WTC11 (cell line): Measurements from ENCODE around the gene TMEM18. TPM values are rescaled to one million over a fixed set of nuclear protein-coding genes. Genes with fewer than 3 reads are reported as not detected.

ENCODE experiments used
- ATAC-seq: fragments of 200-7000 bp; cut with Tn5 transposase; 2 replicates; pipeline ENCODE4 v1.10.0; 2021; ENCODE audit warnings: mild to moderate bottlenecking, moderate library complexity
- CTCF ChIA-PET: fragments of 300-600 bp; sonication (Branson Sonifier 250); formaldehyde crosslinking; loops from one replicate; lab custom pipeline; 2021; ENCODE audit warnings: antibody characterized with exemption; lab: Charles Lee
- POLR2A ChIA-PET: fragments of 350-600 bp; sonication (Branson Sonifier 250); formaldehyde crosslinking; loops from one replicate; lab custom pipeline; 2021; ENCODE audit warnings: antibody characterized with exemption; lab: Charles Lee
- DNase-seq: peaks from one replicate; pipeline ENCODE4 v3.0.0; 2021; ENCODE audit warnings: low spot score
- H3K27ac Mint-ChIP-seq: 2 replicates; pipeline ENCODE4 v1.8.0; 2021; ENCODE audit warnings: mixed read lengths
- H3K27me3 Mint-ChIP-seq: 2 replicates; pipeline ENCODE4 v1.8.0; 2021; ENCODE audit warnings: low read depth, mild to moderate bottlenecking, moderate library complexity, mixed read lengths
- H3K36me3 Mint-ChIP-seq: 2 replicates; pipeline ENCODE4 v1.8.0; 2021; ENCODE audit warnings: mixed read lengths
- H3K4me1 Mint-ChIP-seq: 2 replicates; pipeline ENCODE4 v1.8.0; 2022; ENCODE audit warnings: mixed read lengths
- H3K4me3 Mint-ChIP-seq: 2 replicates; pipeline ENCODE4 v1.8.0; 2021; ENCODE audit warnings: mild to moderate bottlenecking, moderate library complexity, mixed read lengths
- H3K9me3 Mint-ChIP-seq: 2 replicates; pipeline ENCODE4 v1.8.0; 2021; ENCODE audit warnings: mixed read lengths
- AR ChIP-seq: fragments of 250-450 bp; sonication (Bioruptor Pico); IDR thresholded peaks from 2 replicates; pipeline ENCODE4 v1.9.0; 2021; ENCODE audit warnings: mild to moderate bottlenecking
- ARID4B ChIP-seq: sonication (generic); formaldehyde crosslinking; IDR thresholded peaks from 2 replicates; pipeline ENCODE4 v1.8.0; 2023; ENCODE audit warnings: missing genetic modification reagents, mild to moderate bottlenecking, borderline replicate concordance
- MAX ChIP-seq: sonication (generic); formaldehyde crosslinking; IDR thresholded peaks from 2 replicates; pipeline ENCODE4 v1.8.0; 2022; ENCODE audit warnings: mild to moderate bottlenecking, missing genetic modification reagents
- MLX ChIP-seq: sonication (generic); formaldehyde crosslinking; IDR thresholded peaks from 2 replicates; pipeline ENCODE4 v1.8.1; 2023; ENCODE audit warnings: mild to moderate bottlenecking, missing genetic modification reagents, moderate library complexity
- SP1 ChIP-seq: sonication (generic); formaldehyde crosslinking; conservative IDR thresholded peaks from 2 replicates; pipeline ENCODE4 v1.8.1; 2022; ENCODE audit warnings: missing genetic modification reagents
- TEAD4 ChIP-seq: sonication (generic); formaldehyde crosslinking; IDR thresholded peaks from 2 replicates; pipeline ENCODE4 v1.8.0; 2022; ENCODE audit warnings: mild to moderate bottlenecking, missing genetic modification reagents
- USF1 ChIP-seq: sonication (generic); formaldehyde crosslinking; IDR thresholded peaks from 2 replicates; pipeline ENCODE4 v1.8.0; 2022; ENCODE audit warnings: mild to moderate bottlenecking, missing genetic modification reagents
- USF2 ChIP-seq: sonication (generic); formaldehyde crosslinking; IDR thresholded peaks from 2 replicates; pipeline ENCODE4 v1.8.1; 2023; ENCODE audit warnings: mild to moderate bottlenecking, missing genetic modification reagents, moderate library complexity
- ZNF263 ChIP-seq: sonication (generic); formaldehyde crosslinking; IDR thresholded peaks from 2 replicates; pipeline ENCODE4 v1.8.1; 2022; ENCODE audit warnings: low read depth, mild to moderate bottlenecking, moderate library complexity, missing genetic modification reagents
- ZNF317 ChIP-seq: sonication (generic); formaldehyde crosslinking; IDR thresholded peaks from 2 replicates; pipeline ENCODE4 v1.8.1; 2023; ENCODE audit warnings: low read depth, mild to moderate bottlenecking, moderate library complexity, missing genetic modification reagents, borderline replicate concordance
- ZNF416 ChIP-seq: fragments of 250-450 bp; sonication (Bioruptor Pico); IDR thresholded peaks from 2 replicates; pipeline ENCODE4 v1.9.0; 2021; ENCODE audit warnings: mild to moderate bottlenecking, inconsistent platforms
- ZNF423 ChIP-seq: fragments of 250-450 bp; sonication (Bioruptor Pico); IDR thresholded peaks from 2 replicates; pipeline ENCODE4 v2.1.2; 2022; ENCODE audit warnings: mild to moderate bottlenecking, moderate library complexity
- total RNA-seq: library from RNA; stranded (reverse); gene quantifications from 3 replicates; pipeline ENCODE4 v1.2.3, GENCODE V29; 2021

Gene TMEM18
- total RNA-seq, 1 experiment from 2014 or later: 24.0 TPM

- DNase-seq: no peak
- H3K9me3 Mint-ChIP-seq: no peaks in the 10 kb centered on the region
- POLR2A ChIA-PET: interaction anchor here (0.6 kb wide), 1 partner anchor 13 kb away, joined by 3 read pairs; no protein-coding TSS in a partner anchor
- H3K27ac Mint-ChIP-seq: peak overlapping the region; percentile 98
- CTCF ChIA-PET: interaction anchor here (2.0 kb wide), 1 partner anchor 226 kb away, joined by 9 read pairs; no protein-coding TSS in a partner anchor
- peaks cover 47% of the 10 kb centered on the region for H3K4me1 Mint-ChIP-seq
- peak overlapping the region; percentile 93 for H3K4me3 Mint-ChIP-seq
- TF ChIP-seq ZNF317 (CRISPR knock-in tag): no peak
- TF ChIP-seq MLX: no peak
- no peak for TF ChIP-seq ZNF423 (CRISPR knock-in tag)
- TF ChIP-seq, all 79 proteins: peak for 0
- H3K27me3 Mint-ChIP-seq: no peaks in the 10 kb centered on the region
- no peak for ATAC-seq
- peaks cover under 1% of the 10 kb centered on the region; the same call in 1 of the 2 replicates for H3K36me3 Mint-ChIP-seq
These were observed 849 bp upstream of the TMEM18 start for GRCh38 chr2:677959-678550.

- ATAC-seq: peak; percentile 89
- CTCF ChIA-PET: interaction anchor here (0.5 to 2.0 kb wide), 12 partner anchors 9 to 913 kb away, joined by 3 to 9 read pairs (median 4); partner anchors contain the start of gene SNTG2
These were observed 555 bp downstream of the TMEM18 start for GRCh38 chr2:676647-677055.

More at GRCh38 chr2:676647-677055, 555 bp downstream of the TMEM18 start:
- POLR2A ChIA-PET: no interaction called here
- Mint-ChIP-seq H3K36me3 (peaks cover 6% of the 10 kb centered on the region; the same call in 1 of the 2 replicates), H3K4me3 (peak overlapping the region; percentile 94), H3K27ac (peak overlapping the region; percentile 93), H3K4me1 (peaks cover 49% of the 10 kb centered on the region), H3K27me3 (no peaks in the 10 kb centered on the region), H3K9me3 (no peaks in the 10 kb centered on the region)
- TF ChIP-seq AR (CRISPR knock-in tag) (no peak), USF2 (CRISPR knock-in tag) (0 out of 2 replicates have a peak, but pooled peaks have one; percentile 43), ARID4B (CRISPR knock-in tag) (no peak), ZNF416 (CRISPR knock-in tag) (peak; percentile 78), SP1 (CRISPR knock-in tag) (peak; percentile 92), ZNF263 (CRISPR knock-in tag) (no peak), TEAD4 (no peak), USF1 (CRISPR knock-in tag) (peak; percentile 53; the same call in 1 of the 2 replicates), MAX (no peak)
- DNase-seq: peak; percentile 98
